K562 (cell line): ENCODE results near the gene CXCL16. TPM values are rescaled to one million over a fixed set of nuclear protein-coding genes. Genes with fewer than 3 reads are reported as not detected.

Experiments
- ATAC-seq: fragments of 200-7000 bp; cut with Tn5 transposase; 3 replicates; pipeline ENCODE4 v1.9.1; 2020; ENCODE audit warnings: moderate library complexity
- BruUV-seq: library from RNA; stranded (reverse); fragments of 400-500 nt; replicated peaks from 2 replicates; lab custom pipeline; 2021; lab: Mats Ljungman, UMichigan
- CTCF ChIA-PET: fragments of 300-600 bp; formaldehyde crosslinking; extraction: SDS; loops from one replicate; lab custom pipeline; 2021; ENCODE audit warnings: low intra/inter-chr PET ratio; lab: Yijun Ruan, JAX
- POLR2A ChIA-PET: fragments of 300-600, 350-650 bp; sonication (Branson Sonifier 250); formaldehyde crosslinking; extraction: SDS; loops from one replicate; lab custom pipeline; 2021; ENCODE audit warnings: antibody characterized with exemption, inconsistent platforms; lab: Yijun Ruan, JAX
- DNase-seq, 4 experiments: peaks; one replicate each; pipeline versions ENCODE4 v3.0.0 to v3.0.0-alpha.2; 2011 to 2018; ENCODE audit warnings: low spot score in 3 of 4, mixed read lengths in 3 of 4; ENCODE audit errors: extremely low read depth in 1 of 4
- FAIRE-seq: peaks from 2 replicates; lab custom pipeline; 2011; peaks lifted over from hg19 to GRCh38; lab: Jason Lieb, UNC
- H2AFZ ChIP-seq: 2 replicates; pipeline ENCODE4 v1.6.0; 2011; ENCODE audit warnings: low read depth, low read length, control low read depth, inconsistent platforms
- H3K27ac ChIP-seq: fragments of 200-600 bp; 3 replicates; pipeline ENCODE4 v1.8.0; 2011; ENCODE audit warnings: low read depth, mild to moderate bottlenecking, control low read depth, inconsistent platforms, low read length, moderate library complexity, mixed read lengths; ENCODE audit errors: extremely low read depth
- H3K27me3 ChIP-seq, 2 experiments: fragments of 300-600 bp in 1 of 2; 2 replicates in 1 of 2; 3 replicates in 1 of 2; pipeline versions ENCODE4 v1.6.0 to v1.8.0; 2011; ENCODE audit warnings: inconsistent platforms in 2 of 2, low read length in 2 of 2, mild to moderate bottlenecking in 1 of 2, mixed read lengths in 1 of 2, moderate library complexity in 1 of 2; ENCODE audit not compliant: control insufficient read depth in 2 of 2, insufficient read depth in 2 of 2
- H3K36me3 ChIP-seq: fragments of 300-600 bp; 3 replicates; pipeline ENCODE4 v1.8.0; 2011; ENCODE audit warnings: mild to moderate bottlenecking, low read length, inconsistent platforms; ENCODE audit not compliant: control insufficient read depth, insufficient read depth
- H3K4me1 ChIP-seq, 2 experiments: fragments of 200-600 bp in 1 of 2; replicated peaks in 1 of 2; 2 replicates in 1 of 2; 3 replicates in 1 of 2; pipeline versions ENCODE4 v1.5.1 to v1.8.0; 2011; ENCODE audit warnings: inconsistent platforms in 2 of 2, low read length in 2 of 2, mild to moderate bottlenecking in 1 of 2, mixed read lengths in 1 of 2, moderate library complexity in 1 of 2; ENCODE audit not compliant: control insufficient read depth in 2 of 2, insufficient read depth in 2 of 2
- H3K4me2 ChIP-seq: 2 replicates; pipeline ENCODE4 v1.6.1; 2011; ENCODE audit warnings: low read length, control low read depth, inconsistent platforms, mixed read lengths; ENCODE audit not compliant: insufficient read depth
- H3K4me3 ChIP-seq: fragments of 200-600 bp; sonication (generic), shearing (Covaris generic); 2 replicates; pipeline ENCODE4 v1.5.1; 2016; ENCODE audit warnings: control low read depth, inconsistent platforms
- H3K79me2 ChIP-seq: fragments of 200-600 bp; 3 replicates; pipeline ENCODE4 v1.8.0; 2011; ENCODE audit warnings: low read length, inconsistent platforms; ENCODE audit not compliant: control insufficient read depth, insufficient read depth
- H3K9ac ChIP-seq, 2 experiments: 2 replicates each; pipeline versions ENCODE4 v1.6.0 to v1.6.1; 2011; ENCODE audit warnings: low read depth in 2 of 2, low read length in 2 of 2, control low read depth in 1 of 2, inconsistent platforms in 1 of 2, mild to moderate bottlenecking in 1 of 2, mixed read lengths in 1 of 2; ENCODE audit not compliant: insufficient read depth in 1 of 2
- H3K9me1 ChIP-seq: one replicate; pipeline ENCODE4 v1.6.0; 2011; ENCODE audit warnings: inconsistent platforms, mild to moderate bottlenecking, low read length, moderate library complexity; ENCODE audit not compliant: control insufficient read depth, insufficient read depth
- H3K9me3 ChIP-seq: replicated peaks from 2 replicates; pipeline ENCODE4 v1.5.1; 2011; ENCODE audit warnings: low read depth, low read length, inconsistent platforms; ENCODE audit not compliant: control insufficient read depth, insufficient read depth
- H4K20me1 ChIP-seq: replicated peaks from 2 replicates; pipeline ENCODE4 v1.6.1; 2011; ENCODE audit warnings: low read length, inconsistent platforms, mixed read lengths; ENCODE audit not compliant: control insufficient read depth, insufficient read depth
- CXXC5 ChIP-seq: fragments of 250-450 bp; sonication (Bioruptor Pico); IDR thresholded peaks from 2 replicates; pipeline ENCODE4 v1.8.0; 2022; ENCODE audit warnings: inconsistent platforms, mild to moderate bottlenecking, moderate library complexity
- POLR2G ChIP-seq: fragments of 200-400 bp; formaldehyde crosslinking; IDR thresholded peaks from 2 replicates; pipeline ENCODE4 v1.6.1; 2017; ENCODE audit warnings: low read depth, mild to moderate bottlenecking, antibody characterized with exemption, low read length, moderate library complexity
- SPI1 ChIP-seq: IDR thresholded peaks from 2 replicates; pipeline ENCODE4 v1.6.1; 2011; ENCODE audit warnings: low read depth, low read length, control low read depth, borderline replicate concordance
- WGBS: fragments of 100-300 bp; shearing (Covaris generic); methylation state at CpG from one replicate; pipeline ENCODE4 v1.1.6; 2016; ENCODE audit warnings: low coverage, mixed read lengths; ENCODE audit not compliant: insufficient coverage; ENCODE audit errors: missing lambda C conversion rate; 5-methylcytosine and 5-hydroxymethylcytosine counted together
- in situ Hi-C: fragments of 300-500 bp; cut with MboI; formaldehyde crosslinking; loops from 4 replicates; pipeline ENCODE4 v1.15.0; 2018; ENCODE audit warnings: inconsistent platforms, mixed read lengths
- intact Hi-C: fragments of 100-400 bp; cut with micrococcal nuclease; formaldehyde crosslinking; loops from 2 replicates; pipeline ENCODE4 v1.14.2; 2022
- polyA plus RNA-seq, 8 experiments: library from polyadenylated mRNA; depleted of rRNA in 4 of 8; stranded (reverse) in 5 of 8; unstranded in 3 of 8; fragments of >200 nt; fragmentation: Nextera tagmentation in 2 of 8; fragmentation: Illumina TruSeq in 1 of 8; extraction: Ambion mirVana in 2 of 8; extraction: Trizol in 1 of 8; gene quantifications; 2 replicates each; pipeline versions ENCODE4 v1.2.1 to v1.2.3, GENCODE V29; 2011 to 2014; ENCODE audit warnings: inconsistent platforms in 1 of 8, missing spikeins in 1 of 8
- total RNA-seq, 7 experiments: library from RNA; depleted of rRNA in 6 of 7; stranded (reverse); fragments of >200 nt in 6 of 7; fragmentation: Illumina TruSeq in 2 of 7; extraction: Trizol in 2 of 7; gene quantifications; 2 replicates each; pipeline versions ENCODE4 v1.2.1 to v1.2.3, GENCODE V29; 2011 to 2021; ENCODE audit warnings: low replicate concordance in 1 of 7
- TF ChIP-seq, protein P1 (sequence below), 2 experiments: fragments of 450-650 bp; conservative IDR thresholded peaks; 2 replicates each; pipeline ENCODE4 v1.6.1; 2017; ENCODE audit warnings: mild to moderate bottlenecking in 2 of 2, moderate library complexity in 2 of 2

Gene CXCL16
- total and polyA plus RNA-seq, 9 of the 15 experiments (the other 6 are each of a cell fraction or from before 2014, with no cell fraction given): 0.05 to 0.68 (median 0.22) TPM; not detected in 2

- ChIA-PET POLR2A (no interaction called here), CTCF (no interaction called here)
- ATAC-seq: no peak
- Histone ChIP-seq H4K20me1 (no peaks in the 10 kb centered on the region), H3K79me2 (no peaks in the 10 kb centered on the region), H3K27ac (no peak overlapping the region), H3K36me3 (no peaks in the 10 kb centered on the region), H3K9ac (no peak overlapping the region), H2AFZ (no peak overlapping the region), H3K4me1 (no peaks in the 10 kb centered on the region), H3K4me2 (no peak overlapping the region), H3K4me3 (no peak overlapping the region), H3K9me1 (no peaks in the 10 kb centered on the region), H3K27me3 (peaks cover 9 to 10% of the 10 kb centered on the region in 2 experiments; a peak in 4 of 5 replicates), H3K9me3 (no peaks in the 10 kb centered on the region)
- intact Hi-C loops (no loop called here), in situ Hi-C loops (no loop called here)
- no peak for TF ChIP-seq CXXC5 (CRISPR knock-in tag)
- FAIRE-seq: no peak
- WGBS: 0% methylated on average over 2 of the region's 3 CpGs
- DNase-seq: no peak
- no TSS peak for BruUV-seq
Measured at GRCh38 chr17:4766201-4766600, 26.5 kb upstream of the CXCL16 start.

DNA sequence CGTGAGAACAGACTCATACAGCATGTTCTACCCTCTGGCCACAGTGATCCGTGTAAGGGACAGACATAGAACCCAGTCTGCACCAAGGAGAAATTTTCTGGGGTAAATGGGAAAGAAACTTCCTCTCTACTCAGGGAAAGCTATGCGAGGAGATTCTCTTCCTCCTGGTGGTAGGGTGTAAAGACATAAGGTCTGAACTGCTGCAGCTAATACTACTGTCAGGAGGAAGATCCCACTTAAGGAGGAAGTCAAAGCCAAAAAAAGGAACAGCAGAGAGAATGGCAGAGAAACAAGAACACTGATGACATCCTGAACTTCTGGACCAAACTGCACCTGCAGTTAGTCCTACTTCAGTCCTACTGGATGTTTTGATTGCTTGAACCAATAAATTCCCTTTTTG, 24.9 kb upstream of the CXCL16 start:
- DNase-seq: no peak
- no TSS peak for BruUV-seq
- TF ChIP-seq POLR2G (no peak), SPI1 (peak; percentile 59; the same call in 1 of the 2 replicates)
- TF ChIP-seq, protein P1, sequence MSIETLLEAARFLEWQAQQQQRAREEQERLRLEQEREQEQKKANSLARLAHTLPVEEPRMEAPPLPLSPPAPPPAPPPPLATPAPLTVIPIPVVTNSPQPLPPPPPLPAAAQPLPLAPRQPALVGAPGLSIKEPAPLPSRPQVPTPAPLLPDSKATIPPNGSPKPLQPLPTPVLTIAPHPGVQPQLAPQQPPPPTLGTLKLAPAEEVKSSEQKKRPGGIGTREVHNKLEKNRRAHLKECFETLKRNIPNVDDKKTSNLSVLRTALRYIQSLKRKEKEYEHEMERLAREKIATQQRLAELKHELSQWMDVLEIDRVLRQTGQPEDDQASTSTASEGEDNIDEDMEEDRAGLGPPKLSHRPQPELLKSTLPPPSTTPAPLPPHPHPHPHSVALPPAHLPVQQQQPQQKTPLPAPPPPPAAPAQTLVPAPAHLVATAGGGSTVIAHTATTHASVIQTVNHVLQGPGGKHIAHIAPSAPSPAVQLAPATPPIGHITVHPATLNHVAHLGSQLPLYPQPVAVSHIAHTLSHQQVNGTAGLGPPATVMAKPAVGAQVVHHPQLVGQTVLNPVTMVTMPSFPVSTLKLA (conservative IDR thresholded peaks at IDR 0.05): no peak
- ATAC-seq: no peak
- Histone ChIP-seq H3K79me2 (no peaks in the 10 kb centered on the region), H3K4me2 (no peak overlapping the region), H3K27me3 (peaks cover 9 to 12% of the 10 kb centered on the region in 2 experiments), H3K27ac (no peak overlapping the region), H3K4me3 (no peak overlapping the region), H3K4me1 (no peaks in the 10 kb centered on the region; a peak in 1 of 5 replicates), H4K20me1 (no peaks in the 10 kb centered on the region), H3K36me3 (no peaks in the 10 kb centered on the region), H2AFZ (no peak overlapping the region), H3K9me1 (no peaks in the 10 kb centered on the region), H3K9me3 (no peaks in the 10 kb centered on the region), H3K9ac (no peak overlapping the region)
- FAIRE-seq: no peak
- intact Hi-C loops: no loop called here
- in situ Hi-C loops: no loop called here
- 0% methylated on average over 3 of the region's 3 CpGs for WGBS
- CTCF ChIA-PET: no interaction called here
- POLR2A ChIA-PET: interaction anchor here (1.6 kb wide), 1 partner anchor 9 kb away, joined by 4 read pairs; no protein-coding TSS in a partner anchor
